IMR-90 (cell line): ENCODE measurements around the gene IDH3A.

Experiments used
- CHD1 ChIP-seq: IDR thresholded peaks from 2 replicates; pipeline ENCODE4 v1.6.1; 2012; ENCODE audit warnings: low read depth, low read length, improper control_type of control experiment
- MAFK ChIP-seq: IDR thresholded peaks from 2 replicates; pipeline ENCODE4 v1.6.1; 2012; ENCODE audit warnings: low read depth, low read length, improper control_type of control experiment
- POLR2A ChIP-seq: IDR thresholded peaks from 2 replicates; pipeline ENCODE4 v1.6.1; 2012; ENCODE audit warnings: mild to moderate bottlenecking, low read depth, low read length
- RFX5 ChIP-seq: IDR thresholded peaks from 2 replicates; pipeline ENCODE4 v1.8.0; 2012; ENCODE audit warnings: low read depth, mild to moderate bottlenecking, low read length, moderate library complexity
- TF ChIP-seq, protein P1 (sequence below): fragments of 150-350 bp; IDR thresholded peaks from 2 replicates; pipeline ENCODE4 v1.6.1; 2017; ENCODE audit warnings: mild to moderate bottlenecking, antibody characterized with exemption, low read length, low read depth
- TF ChIP-seq, protein P2 (sequence below): conservative IDR thresholded peaks from 2 replicates; pipeline ENCODE4 v1.5.1; 2012; ENCODE audit warnings: mild to moderate bottlenecking, low read depth, low read length, improper control_type of control experiment

DNA sequence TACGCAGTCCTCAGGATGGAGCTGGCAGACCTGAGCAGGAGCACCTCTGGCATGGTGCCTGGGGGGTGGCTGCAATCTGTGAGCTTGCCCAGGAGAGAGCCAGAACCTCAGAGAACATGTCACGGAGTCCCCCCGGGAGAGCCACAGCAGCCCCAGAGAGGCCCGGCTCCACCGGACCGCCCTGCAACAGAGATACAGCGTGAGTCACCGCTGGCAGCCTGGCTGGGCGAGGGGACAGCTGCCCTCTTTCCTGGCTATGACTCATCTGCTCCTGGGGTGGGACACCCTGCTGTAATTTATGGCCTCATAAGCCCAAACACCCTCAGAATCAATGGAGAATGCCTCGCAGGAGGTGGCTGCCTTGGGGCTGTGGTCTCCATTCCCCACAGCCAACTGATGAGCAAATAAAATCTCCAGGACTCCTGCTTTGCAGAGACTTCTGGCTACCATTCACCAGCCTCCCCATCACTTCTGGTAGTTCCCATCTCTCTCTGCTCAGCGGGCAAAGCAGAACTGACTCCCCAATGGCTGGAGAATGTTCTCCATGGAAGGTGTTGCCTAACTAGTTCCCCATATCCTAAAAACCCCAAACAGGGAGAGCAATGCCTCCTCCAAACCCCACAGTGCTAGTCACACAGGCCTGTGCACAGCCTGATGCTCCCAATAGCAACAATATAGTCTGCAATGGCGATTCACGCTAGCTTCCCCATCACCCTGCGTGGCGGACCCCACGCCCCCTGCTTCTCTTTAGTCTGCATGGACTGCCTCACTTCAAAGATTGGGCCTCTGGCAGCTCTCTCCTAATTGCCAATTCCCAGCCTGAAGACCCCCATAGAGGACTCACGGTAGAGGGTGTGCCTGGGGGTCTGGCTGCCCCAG, 63.6 kb downstream of the IDH3A start:
- TF ChIP-seq, protein P1, sequence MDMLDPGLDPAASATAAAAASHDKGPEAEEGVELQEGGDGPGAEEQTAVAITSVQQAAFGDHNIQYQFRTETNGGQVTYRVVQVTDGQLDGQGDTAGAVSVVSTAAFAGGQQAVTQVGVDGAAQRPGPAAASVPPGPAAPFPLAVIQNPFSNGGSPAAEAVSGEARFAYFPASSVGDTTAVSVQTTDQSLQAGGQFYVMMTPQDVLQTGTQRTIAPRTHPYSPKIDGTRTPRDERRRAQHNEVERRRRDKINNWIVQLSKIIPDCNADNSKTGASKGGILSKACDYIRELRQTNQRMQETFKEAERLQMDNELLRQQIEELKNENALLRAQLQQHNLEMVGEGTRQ, result no peak
- TF ChIP-seq, protein P2, sequence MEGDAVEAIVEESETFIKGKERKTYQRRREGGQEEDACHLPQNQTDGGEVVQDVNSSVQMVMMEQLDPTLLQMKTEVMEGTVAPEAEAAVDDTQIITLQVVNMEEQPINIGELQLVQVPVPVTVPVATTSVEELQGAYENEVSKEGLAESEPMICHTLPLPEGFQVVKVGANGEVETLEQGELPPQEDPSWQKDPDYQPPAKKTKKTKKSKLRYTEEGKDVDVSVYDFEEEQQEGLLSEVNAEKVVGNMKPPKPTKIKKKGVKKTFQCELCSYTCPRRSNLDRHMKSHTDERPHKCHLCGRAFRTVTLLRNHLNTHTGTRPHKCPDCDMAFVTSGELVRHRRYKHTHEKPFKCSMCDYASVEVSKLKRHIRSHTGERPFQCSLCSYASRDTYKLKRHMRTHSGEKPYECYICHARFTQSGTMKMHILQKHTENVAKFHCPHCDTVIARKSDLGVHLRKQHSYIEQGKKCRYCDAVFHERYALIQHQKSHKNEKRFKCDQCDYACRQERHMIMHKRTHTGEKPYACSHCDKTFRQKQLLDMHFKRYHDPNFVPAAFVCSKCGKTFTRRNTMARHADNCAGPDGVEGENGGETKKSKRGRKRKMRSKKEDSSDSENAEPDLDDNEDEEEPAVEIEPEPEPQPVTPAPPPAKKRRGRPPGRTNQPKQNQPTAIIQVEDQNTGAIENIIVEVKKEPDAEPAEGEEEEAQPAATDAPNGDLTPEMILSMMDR, result no peak
- TF ChIP-seq CHD1 (no peak), RFX5 (no peak), MAFK (no peak), POLR2A (no peak)
